GM12878 (cell line): ENCODE results near the gene CFAP299. TPM values are rescaled to one million over a fixed set of nuclear protein-coding genes. Genes with fewer than 3 reads are reported as not detected.
"Not testable (repeated sequence)": the region's sequence is repeated elsewhere in the genome, so short reads cannot be mapped to it uniquely, and the experiment has no call there.

Source experiments
- ATAC-seq: fragments of 200-7000 bp; cut with Tn5 transposase; 3 replicates; pipeline ENCODE4 v1.9.1; 2020; ENCODE audit warnings: mild to moderate bottlenecking, moderate library complexity
- BruUV-seq: library from RNA; stranded (reverse); fragments of 400-500 nt; replicated peaks from 2 replicates; lab custom pipeline; 2021; lab: Mats Ljungman, UMichigan
- CTCF ChIA-PET: fragments of 300-600 bp; sonication (Branson Sonifier 250); formaldehyde crosslinking; extraction: SDS; loops from one replicate; lab custom pipeline; 2021; ENCODE audit warnings: inconsistent platforms; lab: Yijun Ruan, JAX
- POLR2A ChIA-PET: fragments of 350-600 bp; formaldehyde crosslinking; extraction: SDS; loops from one replicate; lab custom pipeline; 2021; ENCODE audit warnings: inconsistent platforms; lab: Charles Lee
- RAD21 ChIA-PET: fragments of 300-600 bp; sonication (Branson Sonifier 250); formaldehyde crosslinking; loops from one replicate; lab custom pipeline; 2023; ENCODE audit warnings: antibody characterized with exemption; ENCODE audit not compliant: unreplicated experiment; lab: Charles Lee
- SMC1A ChIA-PET: fragments of 300-600 bp; sonication (Branson Sonifier 250); formaldehyde crosslinking; loops from one replicate; lab custom pipeline; 2023; ENCODE audit not compliant: unreplicated experiment, uncharacterized antibody; lab: Charles Lee
- DNase-seq: peaks from one replicate; pipeline ENCODE4 v3.0.0-alpha.2; 2011; ENCODE audit warnings: low read depth, low spot score
- FAIRE-seq: peaks from 3 replicates; lab custom pipeline; 2011; peaks lifted over from hg19 to GRCh38; lab: Jason Lieb, UNC
- H2AFZ ChIP-seq: 2 replicates; pipeline ENCODE4 v1.6.0; 2011; ENCODE audit warnings: low read depth, low read length, control low read depth; ENCODE audit not compliant: control insufficient read depth
- H3K27ac ChIP-seq: 2 replicates; pipeline ENCODE4 v1.5.1; 2011; ENCODE audit warnings: control low read depth; ENCODE audit not compliant: control insufficient read depth, insufficient read depth
- H3K27me3 ChIP-seq, 2 experiments: replicated peaks in 1 of 2; 2 replicates each; pipeline versions ENCODE4 v1.6.0 to v1.6.1; 2011; ENCODE audit warnings: low read length in 1 of 2; ENCODE audit not compliant: control insufficient read depth in 2 of 2, insufficient read depth in 2 of 2
- H3K36me3 ChIP-seq, 2 experiments: 2 replicates each; pipeline ENCODE4 v1.5.1; 2011; ENCODE audit warnings: low read length in 1 of 2; ENCODE audit not compliant: control insufficient read depth in 2 of 2, insufficient read depth in 2 of 2
- H3K4me1 ChIP-seq: 2 replicates; pipeline ENCODE4 v1.6.1; 2011; ENCODE audit warnings: mild to moderate bottlenecking, low read length, moderate library complexity, mixed read lengths; ENCODE audit not compliant: control insufficient read depth, insufficient read depth
- H3K4me2 ChIP-seq: 2 replicates; pipeline ENCODE4 v1.6.0; 2011; ENCODE audit warnings: control low read depth; ENCODE audit not compliant: control insufficient read depth, insufficient read depth
- H3K4me3 ChIP-seq: fragments of 200-600 bp; sonication (generic); 2 replicates; pipeline ENCODE4 v1.5.1; 2016
- H3K79me2 ChIP-seq: 2 replicates; pipeline ENCODE4 v1.6.0; 2011; ENCODE audit warnings: low read length; ENCODE audit not compliant: control insufficient read depth, insufficient read depth
- H3K9ac ChIP-seq: 2 replicates; pipeline ENCODE4 v1.8.0; 2011; ENCODE audit warnings: low read length, control low read depth, mixed read lengths; ENCODE audit not compliant: control insufficient read depth, insufficient read depth
- H3K9me3 ChIP-seq: replicated peaks from 3 replicates; pipeline ENCODE4 v1.5.1; 2011; ENCODE audit warnings: mild to moderate bottlenecking, low read length; ENCODE audit not compliant: control insufficient read depth, insufficient read depth
- H4K20me1 ChIP-seq: 2 replicates; pipeline ENCODE4 v1.6.0; 2011; ENCODE audit not compliant: control insufficient read depth, insufficient read depth
- CBFB ChIP-seq: IDR thresholded peaks from 2 replicates; pipeline ENCODE4 v1.6.1; 2016; ENCODE audit warnings: antibody characterized with exemption, low read depth
- CHD2 ChIP-seq: IDR thresholded peaks from 2 replicates; pipeline ENCODE4 v1.6.1; 2011; ENCODE audit warnings: low read depth, low read length, improper control_type of control experiment, borderline replicate concordance
- CREM ChIP-seq: IDR thresholded peaks from 2 replicates; pipeline ENCODE4 v1.6.1; 2014; ENCODE audit warnings: antibody characterized with exemption, low read depth
- EGR1 ChIP-seq, 2 experiments: IDR thresholded peaks; 1 replicate in 1 of 2; 2 replicates in 1 of 2; pipeline ENCODE4 v1.6.1; 2011 to 2012; ENCODE audit warnings: low read depth in 2 of 2, low read length in 2 of 2, borderline replicate concordance in 1 of 2, mild to moderate bottlenecking in 1 of 2, moderate library complexity in 1 of 2
- ESRRA ChIP-seq: IDR thresholded peaks from 2 replicates; pipeline ENCODE4 v1.6.1; 2012; ENCODE audit warnings: mild to moderate bottlenecking, low read length, improper control_type of control experiment
- FOXM1 ChIP-seq: IDR thresholded peaks from 2 replicates; pipeline ENCODE4 v1.6.1; 2012; ENCODE audit warnings: low read depth, mild to moderate bottlenecking, inconsistent platforms, low read length, moderate library complexity
- HCFC1 ChIP-seq: fragments of 150-350 bp; IDR thresholded peaks from 2 replicates; pipeline ENCODE4 v1.6.1; 2014; ENCODE audit warnings: low read length
- NBN ChIP-seq: fragments of 450-650 bp; IDR thresholded peaks from 2 replicates; pipeline ENCODE4 v1.6.1; 2016
- NFYA ChIP-seq: IDR thresholded peaks from 2 replicates; pipeline ENCODE4 v1.6.1; 2011; ENCODE audit warnings: low read depth, mild to moderate bottlenecking, low read length, improper control_type of control experiment, borderline replicate concordance
- NR2C2 ChIP-seq: IDR thresholded peaks from 2 replicates; pipeline ENCODE4 v1.6.1; 2011; ENCODE audit warnings: borderline replicate concordance, low read depth; ENCODE audit not compliant: control insufficient read depth, insufficient read length
- RBBP5 ChIP-seq: fragments of 200-600 bp; sonication (generic); conservative IDR thresholded peaks from 2 replicates; pipeline ENCODE4 v1.6.1; 2016
- RFX5 ChIP-seq: IDR thresholded peaks from 2 replicates; pipeline ENCODE4 v1.6.1; 2011; ENCODE audit warnings: low read depth, low read length, improper control_type of control experiment
- RUNX3 ChIP-seq: IDR thresholded peaks from 2 replicates; pipeline ENCODE4 v1.6.1; 2012; ENCODE audit warnings: low read length, inconsistent platforms
- SMARCA5 ChIP-seq: fragments of 450-650 bp; IDR thresholded peaks from 2 replicates; pipeline ENCODE4 v1.6.1; 2017; ENCODE audit warnings: mild to moderate bottlenecking
- SUPT20H ChIP-seq: IDR thresholded peaks from 2 replicates; pipeline ENCODE4 v1.6.1; 2011; ENCODE audit warnings: low read depth, mild to moderate bottlenecking, low read length, moderate library complexity, borderline replicate concordance; ENCODE audit not compliant: control insufficient read depth
- TCF7 ChIP-seq: IDR thresholded peaks from 2 replicates; pipeline ENCODE4 v1.6.1; 2014; ENCODE audit warnings: antibody characterized with exemption, borderline replicate concordance
- WGBS: methylation state at CpG from one replicate; pipeline ENCODE4 v1.1.6; 2016; ENCODE audit warnings: low lambda C conversion rate; ENCODE audit not compliant: insufficient replicate concordance, insufficient coverage; ENCODE audit errors: missing lambda C conversion rate; 5-methylcytosine and 5-hydroxymethylcytosine counted together
- in situ Hi-C: fragments of 300-500 bp; cut with MboI; formaldehyde crosslinking; loops from 9 replicates; pipeline ENCODE4 v1.14.3; 2018; ENCODE audit warnings: mixed read lengths
- intact Hi-C: fragments of 100-400 bp; cut with micrococcal nuclease; formaldehyde crosslinking; loops from one replicate; pipeline ENCODE4 v1.14.2; 2022; ENCODE audit not compliant: unreplicated experiment
- polyA plus RNA-seq, 11 experiments: library from polyadenylated mRNA; depleted of rRNA in 4 of 11; unstranded in 6 of 11; stranded (reverse) in 5 of 11; fragments of >200 nt; fragmentation: Nextera tagmentation in 4 of 11; fragmentation: Illumina TruSeq in 1 of 11; extraction: Ambion mirVana in 4 of 11; extraction: Trizol in 1 of 11; gene quantifications; 1 replicate in 1 of 11; 2 replicates in 10 of 11; pipeline versions ENCODE4 v1.2.1 to v1.2.3, GENCODE V29; 2011 to 2016; ENCODE audit warnings: inconsistent platforms in 2 of 11, missing spikeins in 2 of 11, low read depth in 1 of 11
- total RNA-seq, 4 experiments: library from RNA; depleted of rRNA in 3 of 4; stranded (reverse); fragments of >200 nt in 3 of 4; fragmentation: Illumina TruSeq in 1 of 4; extraction: Trizol in 1 of 4; gene quantifications; 2 replicates each; pipeline versions ENCODE4 v1.2.1 to v1.2.3, GENCODE V29; 2013 to 2021
- TF ChIP-seq, protein P1 (sequence below): fragments of 450-650 bp; IDR thresholded peaks from 2 replicates; pipeline ENCODE4 v1.6.1; 2017; ENCODE audit warnings: antibody characterized with exemption, mild to moderate bottlenecking, moderate library complexity

Gene CFAP299
- total and polyA plus RNA-seq, 10 of the 15 experiments (the other 5 are each of a cell fraction or from before 2014, with no cell fraction given), result 0.06 to 0.34 TPM; not detected in 8

DNA sequence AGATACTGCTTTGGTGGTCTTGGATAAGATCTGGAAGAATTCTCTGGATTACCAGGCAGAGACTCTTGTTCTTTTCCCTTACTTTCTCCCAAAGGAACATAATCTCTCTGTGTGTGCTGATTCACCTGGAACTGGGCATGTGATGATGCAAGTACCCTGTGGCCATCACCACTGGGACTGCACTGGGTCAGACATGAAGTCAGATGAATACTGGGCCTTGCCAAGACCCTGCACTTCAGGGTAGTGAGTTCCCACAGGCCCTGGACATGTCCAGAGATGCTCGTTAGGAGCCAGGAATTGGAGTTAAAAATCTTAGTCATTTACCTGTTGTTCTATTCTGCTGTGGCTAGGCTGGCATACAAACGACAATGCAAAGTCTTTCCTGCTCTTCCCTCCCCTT is 404.8 kb downstream of the CFAP299 start:
- Histone ChIP-seq H3K27me3 (no peaks in the 10 kb centered on the region), H3K9me3 (no peaks in the 10 kb centered on the region; the same call in 2 of the 3 replicates), H3K4me3 (no peak overlapping the region), H3K79me2 (no peaks in the 10 kb centered on the region), H2AFZ (no peak overlapping the region), H4K20me1 (no peaks in the 10 kb centered on the region), H3K27ac (no peak overlapping the region), H3K36me3 (no peaks in the 10 kb centered on the region), H3K4me2 (no peak overlapping the region), H3K4me1 (no peaks in the 10 kb centered on the region), H3K9ac (no peak overlapping the region)
- in situ Hi-C loops (no loop called here), intact Hi-C loops (no loop called here)
- FAIRE-seq, result no peak
- 0% methylated on average over 2 of the region's 2 CpGs for WGBS
- ChIA-PET CTCF (no interaction called here), POLR2A (no interaction called here), SMC1A (no interaction called here), RAD21 (no interaction called here)
- no peak for DNase-seq
- no TSS peak for BruUV-seq
- TF ChIP-seq RBBP5, result no peak
- TF ChIP-seq NBN, result no peak
- no peak for TF ChIP-seq HCFC1
- no peak for TF ChIP-seq SMARCA5
- TF ChIP-seq CHD2, result no peak
- TF ChIP-seq SUPT20H, result no peak
- TF ChIP-seq TCF7, result no peak
- TF ChIP-seq FOXM1, result no peak
- TF ChIP-seq ESRRA, result no peak
- TF ChIP-seq NFYA, result no peak
- no peak for TF ChIP-seq EGR1 (IDR thresholded peaks at IDR 0.05; ENCODE audit: borderline replicate concordance in 1 of 2, low read depth in 2 of 2, low read length in 2 of 2)
- TF ChIP-seq CBFB, result no peak
- no peak for TF ChIP-seq NR2C2
- no peak for TF ChIP-seq CREM
- no peak for TF ChIP-seq RUNX3
- TF ChIP-seq RFX5, result no peak
- TF ChIP-seq, protein P1, sequence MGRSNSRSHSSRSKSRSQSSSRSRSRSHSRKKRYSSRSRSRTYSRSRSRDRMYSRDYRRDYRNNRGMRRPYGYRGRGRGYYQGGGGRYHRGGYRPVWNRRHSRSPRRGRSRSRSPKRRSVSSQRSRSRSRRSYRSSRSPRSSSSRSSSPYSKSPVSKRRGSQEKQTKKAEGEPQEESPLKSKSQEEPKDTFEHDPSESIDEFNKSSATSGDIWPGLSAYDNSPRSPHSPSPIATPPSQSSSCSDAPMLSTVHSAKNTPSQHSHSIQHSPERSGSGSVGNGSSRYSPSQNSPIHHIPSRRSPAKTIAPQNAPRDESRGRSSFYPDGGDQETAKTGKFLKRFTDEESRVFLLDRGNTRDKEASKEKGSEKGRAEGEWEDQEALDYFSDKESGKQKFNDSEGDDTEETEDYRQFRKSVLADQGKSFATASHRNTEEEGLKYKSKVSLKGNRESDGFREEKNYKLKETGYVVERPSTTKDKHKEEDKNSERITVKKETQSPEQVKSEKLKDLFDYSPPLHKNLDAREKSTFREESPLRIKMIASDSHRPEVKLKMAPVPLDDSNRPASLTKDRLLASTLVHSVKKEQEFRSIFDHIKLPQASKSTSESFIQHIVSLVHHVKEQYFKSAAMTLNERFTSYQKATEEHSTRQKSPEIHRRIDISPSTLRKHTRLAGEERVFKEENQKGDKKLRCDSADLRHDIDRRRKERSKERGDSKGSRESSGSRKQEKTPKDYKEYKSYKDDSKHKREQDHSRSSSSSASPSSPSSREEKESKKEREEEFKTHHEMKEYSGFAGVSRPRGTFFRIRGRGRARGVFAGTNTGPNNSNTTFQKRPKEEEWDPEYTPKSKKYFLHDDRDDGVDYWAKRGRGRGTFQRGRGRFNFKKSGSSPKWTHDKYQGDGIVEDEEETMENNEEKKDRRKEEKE, result no peak
- no peak for ATAC-seq

DNA sequence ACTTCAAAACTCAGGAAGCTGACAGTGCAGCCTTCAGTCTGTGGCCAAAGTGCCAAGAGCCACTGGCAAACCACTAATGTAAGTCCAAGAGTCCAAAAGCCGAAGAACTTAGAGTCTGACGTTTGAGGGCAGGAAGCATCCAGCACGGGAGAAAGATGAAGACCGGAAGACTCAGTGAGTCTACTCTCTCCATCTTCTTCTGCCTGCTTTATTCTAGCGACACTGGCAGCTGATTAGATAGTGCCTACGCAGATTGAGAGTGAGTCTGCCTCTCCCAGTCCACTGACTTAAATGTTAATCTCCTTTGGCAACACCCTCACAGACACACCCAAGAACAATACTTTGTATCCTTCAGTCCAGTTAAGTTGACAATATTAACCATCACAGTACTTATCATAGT is 414.0 kb downstream of the CFAP299 start:
- H3K4me2 ChIP-seq, ATAC-seq, H3K4me3 ChIP-seq, SMC1A ChIA-PET, H3K79me2 ChIP-seq, H3K4me1 ChIP-seq, H3K27ac ChIP-seq, POLR2A ChIA-PET, DNase-seq, H3K9ac ChIP-seq, H2AFZ ChIP-seq, H4K20me1 ChIP-seq, H3K9me3 ChIP-seq, BruUV-seq, in situ Hi-C loops, intact Hi-C loops, H3K36me3 ChIP-seq, H3K27me3 ChIP-seq: not testable (repeated sequence)
- FAIRE-seq, result peak; percentile 57
- RAD21 ChIA-PET, result interaction anchor here (1.4 kb wide), 1 partner anchor 12 kb away, joined by 3 read pairs; no protein-coding TSS in a partner anchor
- 62% methylated on average over 6 of the region's 6 CpGs for WGBS
- CTCF ChIA-PET, result interaction anchor here (2.0 kb wide), 1 partner anchor 10 kb away, joined by 4 read pairs; no protein-coding TSS in a partner anchor
